ENCODE data around the gene MCEE.
A peak's percentile ranks its signal among the peaks of the same experiment; 100 is the strongest.

MCEE gene

DNA sequence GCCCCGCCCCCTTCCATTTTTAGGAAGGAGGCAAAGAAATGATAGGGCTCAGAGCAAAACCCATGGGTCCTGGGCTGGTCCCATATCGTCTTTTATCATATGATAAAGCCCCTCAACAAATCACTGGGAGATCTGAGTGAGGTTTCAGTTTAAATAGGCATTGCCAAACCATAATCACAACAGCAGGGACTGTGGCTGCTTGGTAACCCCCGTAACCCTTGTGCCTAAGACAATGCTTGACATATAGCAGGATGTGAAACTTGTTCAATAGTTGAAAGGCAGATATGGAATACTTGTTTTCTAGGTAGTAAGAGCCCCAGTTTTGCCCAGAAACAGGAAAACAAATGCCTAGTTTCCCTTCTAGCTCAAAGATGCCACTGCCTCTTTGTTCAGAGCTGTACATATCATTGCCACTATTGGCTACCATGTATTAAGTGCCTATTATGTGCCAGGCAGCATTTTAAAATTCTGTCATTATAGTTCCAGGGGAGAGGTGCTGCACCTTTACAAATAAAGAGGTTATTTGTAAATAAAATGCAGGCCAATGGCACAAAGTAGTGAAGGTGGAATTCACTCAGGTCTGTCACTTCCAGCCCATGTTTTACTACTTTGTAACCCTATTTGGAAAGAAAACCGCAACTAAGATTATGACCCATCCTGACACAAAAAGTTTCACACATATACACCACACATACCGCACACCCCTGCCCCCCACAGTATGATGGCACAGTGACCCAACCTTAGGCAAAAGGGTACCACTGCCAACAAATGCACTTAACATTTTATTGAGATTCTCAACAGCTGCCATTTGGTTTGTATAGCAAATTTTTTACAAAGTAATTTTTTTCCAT, 47.4 kb downstream of the MCEE start:
- no peak for DNase-seq (ENCODE audit: low read depth)

DNA sequence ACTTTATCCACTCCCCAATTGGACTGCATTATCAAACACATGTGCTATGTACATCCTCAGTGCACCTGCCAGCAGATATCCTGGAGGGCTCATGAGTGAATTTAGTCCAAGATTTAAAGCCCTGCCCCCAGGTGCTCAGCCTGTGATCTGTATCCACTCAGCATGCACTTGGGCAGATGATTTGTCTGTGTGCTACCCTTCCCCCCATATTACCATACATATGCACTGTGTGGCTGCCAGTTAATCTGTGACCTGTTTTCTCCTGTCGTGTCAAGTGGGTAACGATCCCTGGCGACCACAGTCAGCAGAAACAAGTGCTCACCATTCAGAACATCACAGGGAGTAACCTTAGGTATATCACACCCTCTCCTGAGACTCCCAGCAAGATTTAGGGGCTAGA, 51.4 kb downstream of the MCEE start:
- DNase-seq (ENCODE audit: low read depth): no peak

DNA sequence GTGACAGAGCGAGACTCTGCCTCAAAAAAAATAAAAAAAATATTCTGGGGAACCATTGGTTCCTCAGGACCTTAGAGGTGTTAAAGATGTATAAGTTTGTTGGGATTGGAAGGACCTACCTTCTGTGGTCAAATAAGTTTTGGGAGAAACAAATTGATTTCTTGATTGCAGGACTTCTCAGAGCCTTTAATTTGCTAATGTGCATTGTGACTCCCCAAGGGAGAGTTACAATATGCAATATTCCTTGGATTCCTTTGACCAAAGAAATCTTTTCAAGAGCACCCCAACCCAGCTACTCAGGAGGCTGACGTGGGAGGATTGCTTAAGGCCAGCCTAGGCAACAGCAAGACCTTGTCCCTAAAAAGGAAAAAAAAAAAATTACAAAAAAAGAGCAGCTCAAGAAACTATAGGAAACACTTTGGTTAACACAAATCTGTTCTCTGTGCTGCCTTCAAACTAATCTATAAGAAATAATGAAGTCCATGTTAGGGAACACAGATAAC, 55.1 kb downstream of the MCEE start:
- DNase-seq (ENCODE audit: low read depth): no peak

DNA sequence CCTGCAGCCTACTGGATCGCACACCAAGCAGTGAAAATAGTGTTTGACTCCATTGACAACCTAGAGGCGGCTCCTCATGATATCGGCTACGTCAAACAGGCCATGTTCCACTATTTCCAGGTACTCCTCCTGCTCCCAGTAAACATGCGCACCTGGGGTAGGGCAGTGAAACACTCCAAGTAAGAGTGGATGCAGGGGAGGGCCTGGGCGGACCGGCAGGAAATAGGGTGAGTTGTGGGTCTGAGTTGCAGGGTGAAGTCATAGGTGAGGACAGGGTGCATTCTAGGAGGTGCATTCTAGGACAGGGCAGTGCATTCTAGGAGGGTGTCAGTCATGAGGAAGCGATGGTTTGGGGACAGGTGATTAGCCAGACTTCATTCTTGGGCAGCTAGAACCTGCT, 56.6 kb downstream of the MCEE start:
- DNase-seq (ENCODE audit: low read depth): no peak

DNA sequence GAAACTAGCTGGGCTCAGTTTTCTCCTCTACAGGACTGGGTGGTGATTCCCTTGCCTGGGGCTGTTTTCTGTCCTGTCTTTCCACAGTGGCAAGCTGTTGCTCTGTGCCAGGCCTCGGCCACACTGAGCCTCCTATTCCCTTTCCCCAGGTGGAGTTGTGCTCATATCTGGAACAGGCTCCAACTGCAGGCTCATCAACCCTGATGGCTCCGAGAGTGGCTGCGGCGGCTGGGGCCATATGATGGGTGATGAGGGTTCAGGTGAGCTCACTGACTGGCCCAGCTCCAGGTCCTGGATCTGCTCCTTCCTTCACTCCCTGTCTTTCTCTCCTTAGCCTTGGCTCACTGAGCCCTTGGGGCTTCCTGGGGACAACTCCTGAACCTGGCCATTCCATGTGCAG, 57.5 kb downstream of the MCEE start:
- DNase-seq (ENCODE audit: low read depth): no peak

DNA sequence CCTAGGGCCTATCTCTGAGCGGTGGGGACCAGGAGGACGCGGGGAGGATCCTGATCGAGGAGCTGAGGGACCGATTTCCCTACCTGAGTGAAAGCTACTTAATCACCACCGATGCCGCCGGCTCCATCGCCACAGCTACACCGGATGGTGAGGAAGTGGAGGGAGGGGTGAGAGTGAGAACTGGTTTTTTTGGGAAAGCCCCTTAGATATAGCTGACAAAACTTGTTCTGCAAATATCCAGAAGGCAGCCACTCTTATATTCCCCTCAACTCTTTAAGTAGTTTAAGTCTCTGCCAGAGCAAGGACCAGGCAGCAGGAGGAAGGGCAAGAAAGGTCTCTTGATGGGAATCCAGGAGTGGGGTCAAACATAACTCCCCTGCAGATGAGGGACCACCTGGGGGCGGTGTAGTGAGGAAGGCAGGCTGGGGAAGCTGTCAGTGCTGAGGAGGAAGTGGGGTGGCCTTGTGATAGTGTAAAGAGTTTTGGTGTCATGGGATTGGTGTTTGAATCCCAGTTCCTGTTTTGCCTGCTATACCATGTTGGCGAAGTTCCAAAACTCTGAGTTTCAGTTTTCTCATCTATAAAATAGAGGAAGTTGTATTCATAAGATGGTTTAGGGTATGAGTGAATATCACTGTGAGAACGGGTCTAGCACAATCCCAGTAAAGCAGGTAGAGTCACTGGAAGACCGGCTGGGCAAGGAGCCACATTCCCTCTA, 58.2 kb downstream of the MCEE start:
- DNase-seq (ENCODE audit: low read depth): no peak

DNA sequence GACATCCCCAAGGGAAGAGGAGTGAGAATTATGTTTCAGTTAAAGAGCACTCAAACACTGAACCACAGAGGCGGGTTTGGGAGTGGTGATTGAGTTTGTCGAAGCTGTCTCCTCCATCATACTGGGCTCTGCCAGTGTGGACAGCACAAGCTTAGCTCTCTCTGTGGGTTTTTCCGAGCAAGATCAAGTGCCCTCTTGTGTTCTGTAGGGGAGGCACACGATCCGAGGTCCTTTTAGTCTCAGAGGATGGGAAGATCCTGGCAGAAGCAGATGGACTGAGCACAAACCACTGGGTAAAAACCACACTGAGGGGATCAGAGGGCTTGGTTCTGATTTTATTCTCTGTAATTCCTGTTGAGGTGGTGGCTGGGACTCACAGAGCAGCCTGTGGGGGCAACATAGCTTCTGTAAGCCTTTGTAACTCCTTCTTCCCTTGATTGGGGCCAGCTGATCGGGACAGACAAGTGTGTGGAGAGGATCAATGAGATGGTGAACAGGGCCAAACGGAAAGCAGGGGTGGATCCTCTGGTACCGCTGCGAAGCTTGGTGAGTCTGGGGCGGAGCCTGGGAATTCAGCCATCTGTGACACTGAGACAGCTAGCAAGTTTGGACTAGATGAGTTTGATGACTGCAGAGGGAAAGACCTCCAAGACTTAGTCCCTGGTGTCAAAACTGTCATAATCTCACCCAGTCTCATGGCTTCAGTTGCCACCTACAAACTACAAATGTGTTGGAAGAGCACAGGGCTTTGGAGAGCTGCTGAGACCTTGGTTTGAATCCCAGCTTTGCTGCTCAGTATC, 59.5 kb downstream of the MCEE start:
- peak; percentile 17 for DNase-seq (ENCODE audit: low read depth)

DNA sequence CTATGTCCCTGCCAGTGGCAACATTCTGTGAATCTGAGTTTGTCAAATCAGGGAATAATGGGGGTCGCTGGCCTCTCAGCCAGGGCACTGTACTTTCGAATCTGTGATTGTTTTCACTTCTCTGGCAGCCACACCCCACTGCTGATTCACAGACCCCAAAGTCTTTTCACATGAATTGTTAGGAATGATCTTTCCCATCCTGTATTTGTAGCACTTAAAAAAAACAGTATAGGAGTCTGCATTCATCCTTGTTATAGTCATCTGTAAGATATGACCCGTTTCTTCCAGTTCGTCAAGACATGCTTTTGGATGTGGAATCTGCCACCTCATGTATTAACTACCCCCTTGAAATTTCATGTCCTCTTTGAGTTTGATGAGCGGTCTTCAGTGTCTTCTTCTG, 60.7 kb downstream of the MCEE start:
- DNase-seq (ENCODE audit: low read depth): no peak

DNA sequence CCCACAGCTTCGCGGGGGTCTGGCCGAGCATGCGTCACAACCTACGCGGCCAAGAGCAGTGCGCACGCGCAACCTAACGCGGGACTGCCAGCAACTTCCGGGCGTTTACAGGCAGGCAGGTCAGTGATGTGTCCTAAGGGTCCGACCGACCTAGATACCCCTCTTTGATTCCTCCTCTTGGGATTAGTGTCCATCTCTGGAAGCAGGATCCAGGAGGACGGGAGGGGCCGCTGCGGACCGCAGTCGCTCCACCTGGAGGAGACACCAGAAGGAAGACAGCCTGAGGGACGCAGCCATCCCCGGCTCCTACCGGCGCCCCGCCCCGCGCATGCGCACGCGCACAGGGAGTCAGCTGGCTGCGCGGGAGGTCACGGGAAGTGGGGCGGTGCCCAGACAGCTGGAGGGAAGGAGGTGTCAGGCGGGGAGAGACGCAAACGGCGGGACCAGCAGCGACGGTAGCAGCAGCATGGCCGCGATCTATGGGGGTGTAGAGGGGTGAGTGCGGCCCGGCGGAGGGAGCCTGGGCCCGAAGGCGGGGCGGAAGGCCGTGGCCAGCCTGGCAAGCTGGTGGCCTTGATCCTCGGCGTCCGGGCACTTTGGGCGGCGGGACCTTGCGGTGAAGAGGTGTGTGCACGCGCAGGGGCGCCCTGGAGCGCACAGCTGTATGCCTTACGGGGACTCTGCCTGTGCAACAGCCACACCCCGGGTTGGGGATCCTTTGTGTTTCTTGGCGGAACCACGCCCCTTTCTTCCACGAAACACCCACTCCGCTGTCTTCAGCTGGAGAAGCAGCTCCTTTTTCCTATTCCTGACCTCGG, 61.6 kb downstream of the MCEE start, which contains the start of gene NAGK:
Gene NAGK (plus strand): TSS at position 431 of the 818 bp plus-strand sequence. CDS start 36 bp downstream, at position 467.
- peak; percentile 94 for DNase-seq (ENCODE audit: low read depth)

DNA sequence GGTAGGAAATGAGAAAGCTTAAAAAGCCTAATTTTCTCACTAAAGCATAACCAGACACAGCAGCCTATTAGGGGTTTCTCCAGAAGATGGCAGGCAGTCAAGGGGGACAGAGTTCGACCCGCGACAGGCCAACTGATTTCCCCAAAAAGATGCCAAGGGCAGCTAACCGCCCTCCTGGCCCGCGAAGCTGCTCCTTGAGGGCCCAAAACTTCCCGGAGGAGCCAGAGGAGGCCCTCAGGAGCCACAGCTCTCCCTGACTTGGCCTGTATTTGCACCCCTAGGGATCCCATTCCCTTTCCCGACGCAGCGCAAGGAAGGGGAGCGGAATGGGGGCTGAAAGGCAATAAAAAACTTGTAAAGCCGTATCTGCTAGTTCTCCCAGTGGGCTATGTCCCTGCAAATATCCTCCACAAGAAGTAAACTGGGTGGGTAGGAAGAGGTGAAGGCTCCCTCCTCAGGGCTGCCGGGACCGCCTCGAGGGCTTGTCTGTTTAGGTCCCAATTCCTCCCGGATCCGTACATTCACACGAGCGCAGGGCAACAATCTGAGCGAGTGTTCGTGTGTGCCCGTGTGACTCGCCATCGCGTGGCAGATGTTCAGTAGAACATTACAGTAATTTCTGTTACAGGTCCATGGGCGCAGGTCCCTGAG, 62.3 kb downstream of the MCEE start:
- no peak for DNase-seq (ENCODE audit: low read depth)

DNA sequence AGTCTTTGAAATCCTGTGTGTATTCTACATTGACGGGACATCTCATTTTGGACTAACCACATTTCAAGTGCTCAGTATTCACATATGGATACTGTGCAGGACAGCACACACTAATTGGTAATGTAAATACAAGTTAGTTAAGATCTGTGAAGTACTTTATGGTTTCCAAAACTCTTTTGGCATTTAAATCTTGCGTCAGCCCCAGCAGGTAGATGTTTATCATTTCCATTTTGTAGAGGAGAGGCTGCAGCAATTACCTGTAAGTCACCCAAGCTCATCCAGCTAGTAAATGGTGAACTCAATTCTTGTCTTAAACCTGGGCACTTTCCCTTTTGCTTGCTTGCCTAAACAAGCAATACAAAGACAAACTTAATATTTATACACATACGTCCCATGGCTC, 63.2 kb downstream of the MCEE start:
- DNase-seq (ENCODE audit: low read depth): no peak

DNA sequence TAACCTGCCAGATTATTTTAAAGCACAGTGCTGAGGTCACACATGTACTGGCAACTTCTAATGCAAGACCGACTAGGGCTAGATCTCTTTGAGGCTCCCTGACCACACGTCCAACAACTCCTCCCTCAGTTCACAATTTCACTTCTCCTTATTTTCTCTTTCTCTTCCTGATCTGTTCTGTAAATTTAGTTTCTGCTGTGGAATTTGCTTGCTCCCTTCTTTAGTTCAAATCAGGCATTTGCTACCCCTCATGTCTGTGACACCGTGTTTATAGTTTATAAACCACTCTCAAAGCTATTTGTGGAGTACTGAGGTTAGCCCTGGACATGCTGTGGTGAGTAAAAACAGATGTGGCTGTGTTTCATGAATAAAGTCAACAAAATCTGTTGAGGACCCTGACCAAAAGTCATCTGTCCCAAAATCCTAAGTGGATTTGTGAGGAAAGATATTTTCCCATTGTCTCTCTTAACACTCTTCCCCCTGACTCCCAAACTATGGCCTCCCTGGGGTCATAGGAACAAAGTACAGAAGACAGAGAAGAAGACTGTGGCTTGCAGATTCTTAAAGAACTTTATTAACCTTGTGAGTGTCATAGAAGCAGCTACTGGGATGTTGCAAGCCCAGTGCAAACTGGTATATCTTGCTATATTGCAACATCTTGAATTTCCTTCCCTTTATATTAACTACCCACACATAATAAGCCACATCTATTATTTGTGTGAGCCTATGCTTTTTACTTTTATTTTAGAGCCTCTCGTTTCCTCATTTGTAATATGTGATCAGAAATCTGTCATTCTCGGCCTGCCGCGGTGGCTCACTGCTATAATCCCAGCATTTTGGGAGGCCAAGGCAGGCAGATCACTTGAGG, 65.0 kb downstream of the MCEE start:
- DNase-seq (ENCODE audit: low read depth): peak; percentile 8

DNA sequence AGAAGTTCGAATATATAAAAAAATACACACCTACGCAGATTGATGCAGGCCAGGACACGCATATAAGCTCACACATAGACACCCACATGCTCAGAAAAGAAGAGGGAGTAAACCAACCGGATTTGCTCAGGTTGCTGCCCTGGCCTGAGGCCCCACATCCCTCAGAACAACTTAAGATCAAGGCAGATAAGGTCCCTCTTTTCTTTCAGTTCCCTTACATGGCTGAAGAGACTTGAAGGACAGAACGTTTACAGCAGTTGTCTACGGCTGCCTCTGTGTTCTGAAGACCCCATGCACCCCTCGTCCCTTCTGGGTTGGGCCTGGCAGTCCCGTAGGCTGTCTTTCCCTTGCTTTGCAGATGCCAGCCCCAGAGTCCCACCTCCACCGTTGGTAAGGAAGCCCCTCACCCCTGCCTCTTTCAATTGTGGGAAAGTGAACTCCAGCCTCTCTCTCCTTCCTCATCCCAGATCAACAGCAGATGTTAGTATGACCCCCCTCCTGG, 65.9 kb downstream of the MCEE start:
- no peak for DNase-seq (ENCODE audit: low read depth)

DNA sequence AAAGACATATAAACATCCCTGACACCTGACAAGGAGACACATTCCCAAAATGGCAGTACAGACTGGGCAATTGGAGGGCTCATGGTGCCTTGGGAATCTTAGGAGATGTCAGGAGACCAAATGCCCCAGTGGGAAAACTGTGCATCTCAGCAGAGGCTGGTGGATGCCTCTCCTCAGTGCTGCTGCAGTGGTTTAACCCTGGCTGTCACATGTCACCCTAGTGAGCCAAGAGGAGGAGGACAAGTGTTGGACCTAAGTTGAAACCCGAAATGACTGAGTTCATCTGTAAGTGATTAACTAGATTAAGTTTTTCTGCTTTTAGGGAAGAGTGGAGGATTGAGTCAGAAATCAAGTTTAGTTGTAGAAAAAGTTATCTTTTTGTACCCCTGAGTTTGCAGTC, 66.8 kb downstream of the MCEE start:
- no peak for DNase-seq (ENCODE audit: low read depth)

DNA sequence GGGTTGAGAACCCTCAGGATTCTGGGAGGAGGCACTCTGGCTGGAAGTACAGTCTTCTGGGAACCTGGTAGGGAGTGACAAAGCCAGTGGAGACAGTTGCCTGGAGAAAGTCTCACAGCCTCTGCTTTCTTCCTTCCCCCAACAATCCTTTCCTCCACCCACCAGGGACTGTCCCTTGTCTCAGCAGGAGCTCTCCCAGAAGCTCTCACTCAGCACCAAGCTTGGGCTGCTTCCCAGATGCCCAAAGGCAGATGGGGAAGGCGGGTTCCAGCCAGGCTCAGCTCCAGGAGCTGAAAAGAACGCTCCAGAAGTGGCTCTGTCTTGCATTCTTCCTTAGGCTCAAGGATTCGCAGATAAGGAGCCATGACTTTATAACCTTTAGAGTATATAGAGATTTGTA, 69.2 kb downstream of the MCEE start:
- no peak for DNase-seq (ENCODE audit: low read depth)

DNA sequence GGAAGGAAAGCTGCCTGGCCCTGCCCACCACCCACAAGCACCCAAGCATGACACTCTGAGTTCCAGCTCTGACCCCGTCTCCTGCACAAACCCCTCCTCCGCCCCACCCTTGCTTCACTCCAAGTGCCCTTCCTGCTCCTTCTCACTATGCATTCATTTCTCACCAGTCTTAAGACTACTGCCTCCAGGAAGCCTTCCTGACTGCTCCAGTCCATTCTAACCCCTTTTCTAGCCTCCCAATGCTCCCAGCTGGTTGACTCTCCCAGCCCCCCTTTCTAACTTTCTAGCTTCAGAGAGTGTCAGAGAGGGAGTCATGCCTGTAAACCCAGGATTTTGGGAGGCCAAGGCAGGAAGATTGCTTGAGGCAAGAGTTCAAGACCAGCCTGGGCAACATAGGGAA, 69.8 kb downstream of the MCEE start:
- no peak for DNase-seq (ENCODE audit: low read depth)

Measured in fibroblast of the conjunctiva (primary cell).